Mucosa of stomach (tissue), 1 donor: ENCODE data around the gene EOLA1.
"Not testable (repeated sequence)": the region's sequence is repeated elsewhere in the genome, so short reads cannot be mapped to it uniquely, and the experiment has no call there.

ENCODE experiments used
- H3K27me3 ChIP-seq: one replicate; pipeline ENCODE4 v1.7.0; 2013; ENCODE audit warnings: mild to moderate bottlenecking, low read length; ENCODE audit not compliant: control insufficient read depth, insufficient read depth
- H3K36me3 ChIP-seq: one replicate; pipeline ENCODE4 v1.7.0; 2013; ENCODE audit warnings: low read length; ENCODE audit not compliant: control insufficient read depth, insufficient read depth
- H3K4me1 ChIP-seq: one replicate; pipeline ENCODE4 v1.7.0; 2013; ENCODE audit warnings: mild to moderate bottlenecking, low read length; ENCODE audit not compliant: control insufficient read depth, insufficient read depth
- H3K4me3 ChIP-seq: one replicate; pipeline ENCODE4 v1.7.0; 2013; ENCODE audit warnings: low read length
- H3K9ac ChIP-seq: one replicate; pipeline ENCODE4 v1.7.0; 2013; ENCODE audit warnings: mild to moderate bottlenecking, low read length, moderate library complexity
- H3K9me3 ChIP-seq: one replicate; pipeline ENCODE4 v1.7.0; 2013; ENCODE audit warnings: mild to moderate bottlenecking, low read length, moderate library complexity; ENCODE audit not compliant: control insufficient read depth
- donor health status: Pancreatic carcinoma.

The EOLA1 gene

DNA sequence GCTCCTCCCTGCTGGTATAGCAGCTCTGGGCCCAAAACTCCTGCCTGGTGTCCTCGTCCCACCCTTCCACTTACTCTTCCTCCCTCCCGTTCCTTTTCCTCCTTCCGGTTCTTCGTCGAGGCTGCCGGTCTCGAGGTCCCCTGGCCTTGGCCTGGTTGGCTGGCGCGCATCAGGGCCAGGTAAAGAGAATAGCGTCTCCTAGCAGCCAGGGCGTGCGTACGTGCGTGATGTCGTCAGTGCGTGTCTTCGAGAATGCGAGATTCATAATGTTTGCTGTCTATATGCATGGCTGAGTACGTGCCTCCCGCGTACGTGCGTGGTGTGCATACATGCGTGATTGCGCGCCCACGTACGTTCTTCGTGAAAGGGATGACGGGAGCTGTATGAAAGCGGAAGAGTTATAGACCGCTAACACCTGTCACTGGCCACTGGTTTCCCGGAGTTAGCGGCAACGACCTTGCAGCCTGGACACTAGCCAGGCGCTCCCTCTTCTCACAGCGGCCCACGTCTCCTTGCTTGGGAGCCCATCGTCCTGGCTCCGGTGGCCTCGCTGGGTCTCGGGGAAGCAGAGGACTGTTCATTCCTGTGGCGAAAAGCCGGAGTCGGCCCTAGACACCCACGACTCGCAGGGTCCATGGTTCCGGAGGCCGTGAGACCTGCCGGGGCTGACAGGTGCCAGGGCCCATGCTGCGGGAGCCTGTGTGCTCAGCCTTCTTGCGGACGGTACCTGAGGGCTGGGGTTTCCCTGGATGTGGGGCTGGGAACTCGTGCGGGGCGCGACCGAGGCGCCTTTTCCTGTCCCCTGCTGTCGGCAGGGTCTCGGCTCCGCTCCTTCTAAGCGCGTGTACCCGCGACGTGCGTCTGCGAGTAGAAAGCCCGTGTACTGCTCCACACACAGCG lies at the start of gene EOLA1:
Gene EOLA1 (plus strand): TSS at position 392 of the 900 bp plus-strand sequence. CDS start 4,619 bp downstream, outside the sequence.
- Histone ChIP-seq H3K9ac (peak within 1 kb of the TSS; percentile 70), H3K27me3 (no peaks in the 10 kb centered on the region), H3K4me3 (peak within 1 kb of the TSS; percentile 56), H3K36me3 (no peaks in the 10 kb centered on the region), H3K9me3 (no peaks in the 10 kb centered on the region), H3K4me1 (peaks cover 4% of the 10 kb centered on the region)

DNA sequence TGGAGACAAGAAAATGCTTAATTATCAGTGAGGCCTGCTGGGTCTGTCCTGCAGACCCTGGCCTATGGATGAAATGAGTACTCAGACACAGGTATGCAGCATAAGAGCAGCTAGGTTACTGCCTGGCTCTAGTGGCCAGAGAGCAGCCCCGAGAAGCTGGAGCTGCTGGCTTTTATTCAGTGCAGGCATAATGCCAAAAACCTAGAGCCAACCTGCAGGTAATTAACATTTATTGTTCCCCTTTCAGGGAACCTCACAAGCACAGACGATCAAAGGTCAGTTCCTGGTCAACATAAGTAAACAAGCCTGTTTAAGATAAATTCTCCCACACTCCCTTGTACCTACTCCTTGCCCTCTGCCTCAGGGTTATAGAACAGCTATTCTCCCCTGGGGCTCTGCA lies 49.0 kb upstream of the EOLA1 start:
- H3K9me3 ChIP-seq: no peaks in the 10 kb centered on the region
- H3K27me3 ChIP-seq: no peaks in the 10 kb centered on the region
- H3K4me3 ChIP-seq: peak overlapping the region; percentile 8
- H3K9ac ChIP-seq: no peak overlapping the region
- H3K4me1 ChIP-seq: peaks cover 41% of the 10 kb centered on the region
- peaks cover 10% of the 10 kb centered on the region for H3K36me3 ChIP-seq

DNA sequence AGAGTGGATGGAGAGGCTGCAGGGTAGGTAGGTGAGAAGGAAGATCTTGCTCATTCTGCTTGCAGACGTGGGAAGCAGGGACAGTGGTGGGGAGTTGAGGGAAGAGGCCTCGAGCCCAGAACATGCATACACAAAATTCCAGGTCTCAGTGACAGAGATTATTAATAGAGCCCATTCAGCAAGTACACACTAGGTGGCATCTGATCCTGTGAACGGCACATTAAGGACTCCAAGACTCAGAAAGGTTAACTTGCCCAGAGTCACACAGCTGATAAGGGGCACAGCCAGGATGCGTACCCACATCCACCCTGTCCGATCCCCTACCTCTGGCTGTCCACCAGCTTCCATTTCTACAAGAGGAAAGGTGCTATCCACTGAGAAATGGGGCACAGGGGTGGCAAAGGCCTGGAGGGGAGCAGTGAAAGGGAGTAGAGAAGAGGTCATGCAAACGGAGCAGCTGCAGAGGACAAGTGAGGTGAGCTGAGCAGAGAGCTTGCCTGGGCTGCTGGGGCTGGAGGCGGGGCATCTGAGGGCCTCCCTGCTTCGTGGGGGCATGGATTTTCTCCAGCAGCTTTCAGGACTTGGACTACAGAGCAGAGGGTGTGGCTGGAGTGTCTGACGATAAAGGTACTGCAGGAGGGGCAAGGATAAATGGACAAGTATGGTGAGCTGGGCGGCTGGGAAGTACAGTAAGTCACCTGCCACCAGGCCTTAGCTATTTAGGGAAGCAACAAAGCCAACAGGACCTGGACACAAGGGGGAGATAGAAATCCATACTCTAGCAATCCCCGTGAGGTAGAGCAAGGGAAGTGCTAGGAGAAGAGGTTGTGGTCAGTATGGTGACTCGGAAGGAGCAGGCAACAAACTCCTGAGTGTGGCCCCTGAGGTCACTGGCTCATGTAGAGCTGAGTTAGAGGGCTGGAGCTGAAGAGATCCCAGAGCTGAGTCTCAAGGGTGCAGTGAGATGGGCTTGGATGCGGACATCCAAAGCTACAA lies 46.9 kb upstream of the EOLA1 start:
- Histone ChIP-seq H3K4me3 (no peak overlapping the region), H3K27me3 (no peaks in the 10 kb centered on the region), H3K9me3 (no peaks in the 10 kb centered on the region), H3K36me3 (peaks cover 10% of the 10 kb centered on the region), H3K4me1 (peaks cover 41% of the 10 kb centered on the region), H3K9ac (no peak overlapping the region)

DNA sequence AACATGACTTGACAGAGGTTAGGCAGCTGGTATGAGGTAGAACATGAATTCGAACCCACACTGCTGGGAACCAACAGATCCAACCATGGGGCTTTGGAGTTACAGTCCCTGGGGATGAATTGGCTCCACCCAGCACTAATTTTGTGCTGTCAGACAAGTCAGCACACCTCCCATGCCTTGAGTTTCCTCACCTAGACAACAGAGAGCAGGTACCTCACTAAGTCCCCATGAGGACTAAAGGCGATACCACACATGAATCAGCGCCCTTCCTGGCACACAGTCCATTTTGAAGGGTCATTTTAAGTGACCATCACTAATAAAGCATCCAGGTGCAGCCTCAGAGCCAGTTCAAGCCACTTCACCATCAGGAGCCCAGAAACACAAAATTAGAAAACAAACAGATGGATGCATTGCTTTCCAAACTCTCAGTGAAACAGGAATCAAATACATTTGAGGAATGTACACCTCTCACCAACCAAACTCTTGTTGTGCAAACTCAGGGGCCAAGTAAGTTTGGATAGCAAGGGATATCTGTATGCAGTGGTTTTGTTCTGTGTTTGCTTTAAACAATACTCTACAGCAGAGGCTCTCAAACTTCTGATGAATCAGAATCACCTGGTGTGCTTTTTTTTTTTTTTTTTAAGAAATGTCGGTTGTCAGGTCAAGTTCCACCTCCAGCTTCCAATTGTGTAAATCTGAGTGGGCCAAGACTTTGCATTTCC lies 45.8 kb upstream of the EOLA1 start:
- peaks cover 41% of the 10 kb centered on the region for H3K4me1 ChIP-seq
- peaks cover 10% of the 10 kb centered on the region for H3K36me3 ChIP-seq
- no peak overlapping the region for H3K4me3 ChIP-seq
- H3K27me3 ChIP-seq: no peaks in the 10 kb centered on the region
- H3K9me3 ChIP-seq: no peaks in the 10 kb centered on the region
- H3K9ac ChIP-seq: no peak overlapping the region

DNA sequence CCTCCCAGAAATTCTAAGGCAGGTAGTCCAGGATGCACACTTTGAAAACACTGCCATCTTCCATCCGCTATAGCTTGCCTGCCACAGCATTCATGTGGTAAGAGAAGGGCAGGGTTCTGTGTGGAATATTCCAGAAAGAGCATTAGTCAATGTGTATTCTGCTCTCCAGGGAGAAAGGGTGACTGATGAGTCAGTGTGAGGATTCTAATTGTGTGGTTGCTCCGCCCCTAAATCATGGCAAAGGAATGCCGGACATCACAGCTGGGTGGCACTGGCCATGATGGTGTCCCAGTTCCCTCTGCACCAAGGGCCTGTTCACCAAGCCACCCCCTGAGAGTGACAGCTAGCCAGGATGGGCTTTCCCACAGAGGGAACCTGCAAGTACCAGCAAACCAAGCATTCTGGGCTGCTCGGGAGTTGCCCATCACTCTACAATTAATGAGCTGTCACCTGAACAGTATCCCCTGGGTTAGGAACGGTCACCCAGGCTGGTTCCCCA lies 45.2 kb upstream of the EOLA1 start:
- Histone ChIP-seq H3K36me3 (peaks cover 10% of the 10 kb centered on the region), H3K9me3 (no peaks in the 10 kb centered on the region), H3K4me1 (peaks cover 41% of the 10 kb centered on the region), H3K27me3 (no peaks in the 10 kb centered on the region), H3K4me3 (no peak overlapping the region), H3K9ac (no peak overlapping the region)

DNA sequence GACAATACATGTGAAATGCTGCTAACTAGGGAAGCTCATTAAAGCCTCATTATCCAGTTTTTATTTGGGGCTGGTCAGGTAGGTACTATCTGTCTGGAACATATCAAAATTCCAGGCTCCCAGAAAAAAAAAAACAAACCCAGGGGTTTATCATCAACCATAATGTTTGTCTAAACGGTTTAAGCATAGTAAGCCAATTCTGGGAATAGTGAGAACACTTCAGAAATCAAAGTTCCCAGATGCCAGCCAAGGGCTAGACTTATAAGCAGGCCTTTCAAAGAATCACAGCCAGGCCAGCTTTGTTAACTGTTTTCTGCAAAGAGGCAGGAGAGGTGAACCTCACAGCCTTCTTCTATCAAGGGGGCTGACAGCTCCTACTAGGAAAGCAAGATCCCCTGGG lies 43.8 kb upstream of the EOLA1 start:
- H3K4me3 ChIP-seq: no peak overlapping the region
- H3K9ac ChIP-seq: no peak overlapping the region
- H3K36me3 ChIP-seq: no peaks in the 10 kb centered on the region
- H3K4me1 ChIP-seq: peaks cover 35% of the 10 kb centered on the region
- H3K9me3 ChIP-seq: no peaks in the 10 kb centered on the region
- no peaks in the 10 kb centered on the region for H3K27me3 ChIP-seq

DNA sequence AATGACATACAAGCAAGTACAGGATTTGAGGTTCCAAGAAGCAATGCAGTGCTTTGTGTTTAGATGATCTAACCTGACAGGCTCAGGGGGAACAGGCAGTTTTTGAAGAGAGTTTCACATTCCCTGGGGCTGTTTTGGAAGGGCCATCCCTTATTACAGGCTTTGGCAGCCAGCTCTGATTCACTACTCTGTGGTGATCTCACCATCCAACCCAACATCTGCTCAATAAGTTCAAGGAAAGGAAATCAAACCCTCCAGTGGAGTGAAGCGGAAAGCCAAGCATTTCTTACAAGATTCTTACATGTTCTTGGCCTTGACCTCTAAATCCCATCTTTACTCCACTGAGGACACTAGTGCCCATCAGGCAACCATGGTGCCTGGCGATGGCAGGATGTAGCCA lies 43.2 kb upstream of the EOLA1 start:
- no peaks in the 10 kb centered on the region for H3K9me3 ChIP-seq
- H3K4me3 ChIP-seq: no peak overlapping the region
- H3K27me3 ChIP-seq: no peaks in the 10 kb centered on the region
- H3K9ac ChIP-seq: no peak overlapping the region
- no peaks in the 10 kb centered on the region for H3K36me3 ChIP-seq
- peaks cover 29% of the 10 kb centered on the region for H3K4me1 ChIP-seq

DNA sequence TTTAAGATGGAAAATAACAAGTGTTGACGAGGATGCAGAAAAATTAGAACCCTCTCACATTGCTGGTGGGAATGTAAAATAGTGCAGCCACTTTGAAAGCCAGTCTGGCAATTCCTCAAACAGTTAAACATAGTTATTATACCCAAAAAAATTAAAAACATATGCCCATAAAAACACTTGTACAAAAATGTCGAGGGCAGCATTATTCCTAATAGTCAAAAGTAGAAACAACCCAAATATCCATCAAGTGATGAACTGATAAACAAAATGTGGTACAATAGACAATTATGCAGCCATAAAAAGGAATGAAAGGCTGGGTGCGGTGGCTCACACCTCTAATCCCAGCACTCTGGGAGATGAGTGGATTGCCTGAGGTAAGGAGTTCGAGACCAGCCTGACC lies 42.0 kb upstream of the EOLA1 start:
- Histone ChIP-seq H3K27me3 (no peaks in the 10 kb centered on the region), H3K4me3 (no peak overlapping the region), H3K36me3 (no peaks in the 10 kb centered on the region), H3K9ac (no peak overlapping the region), H3K9me3 (no peaks in the 10 kb centered on the region), H3K4me1 (peaks cover 18% of the 10 kb centered on the region)

DNA sequence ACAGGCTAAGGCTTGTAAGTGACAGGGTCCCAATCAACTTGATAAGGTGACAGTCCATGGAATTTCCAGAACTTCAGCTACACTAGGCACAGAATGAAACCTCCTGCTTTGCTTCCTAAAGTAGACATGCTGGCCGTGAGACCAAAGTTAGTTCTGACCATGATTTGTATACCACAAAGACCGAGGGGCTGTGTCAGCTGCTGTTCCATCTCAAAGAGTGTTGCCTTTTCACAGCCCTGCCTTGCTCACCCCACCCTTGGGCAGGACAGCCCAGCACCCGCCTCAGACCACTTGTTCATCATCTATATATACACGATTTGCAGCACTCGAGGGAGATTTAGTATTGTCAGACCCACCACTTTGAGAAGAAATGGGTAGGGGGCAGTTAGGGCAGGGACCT lies 41.0 kb upstream of the EOLA1 start:
- H3K27me3 ChIP-seq: no peaks in the 10 kb centered on the region
- peaks cover 15% of the 10 kb centered on the region for H3K4me1 ChIP-seq
- no peaks in the 10 kb centered on the region for H3K9me3 ChIP-seq
- H3K36me3 ChIP-seq: no peaks in the 10 kb centered on the region
- H3K4me3 ChIP-seq: no peak overlapping the region
- no peak overlapping the region for H3K9ac ChIP-seq

DNA sequence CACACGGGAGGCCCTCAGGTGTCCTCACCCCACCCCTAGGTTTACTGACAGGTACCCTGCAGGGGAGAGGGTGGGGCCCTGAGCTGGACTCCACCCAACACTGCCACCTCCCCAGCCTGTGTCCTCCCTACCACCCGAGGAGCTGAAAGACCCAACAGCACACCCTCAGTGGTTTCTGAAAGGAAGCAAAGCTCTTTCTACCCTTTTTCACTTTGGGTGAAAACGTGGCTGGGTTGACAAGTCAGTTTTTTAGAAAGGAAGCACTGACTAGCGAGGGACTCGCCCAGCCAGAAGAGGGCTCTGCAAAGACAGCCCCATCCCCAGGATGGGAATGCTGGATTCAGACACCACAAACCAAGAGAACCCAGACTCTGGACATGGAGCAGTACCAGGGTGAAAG lies 37.9 kb upstream of the EOLA1 start:
- H3K27me3 ChIP-seq, H3K4me3 ChIP-seq, H3K9me3 ChIP-seq, H3K36me3 ChIP-seq, H3K9ac ChIP-seq: not testable (repeated sequence)
- peaks cover 11% of the 10 kb centered on the region for H3K4me1 ChIP-seq

DNA sequence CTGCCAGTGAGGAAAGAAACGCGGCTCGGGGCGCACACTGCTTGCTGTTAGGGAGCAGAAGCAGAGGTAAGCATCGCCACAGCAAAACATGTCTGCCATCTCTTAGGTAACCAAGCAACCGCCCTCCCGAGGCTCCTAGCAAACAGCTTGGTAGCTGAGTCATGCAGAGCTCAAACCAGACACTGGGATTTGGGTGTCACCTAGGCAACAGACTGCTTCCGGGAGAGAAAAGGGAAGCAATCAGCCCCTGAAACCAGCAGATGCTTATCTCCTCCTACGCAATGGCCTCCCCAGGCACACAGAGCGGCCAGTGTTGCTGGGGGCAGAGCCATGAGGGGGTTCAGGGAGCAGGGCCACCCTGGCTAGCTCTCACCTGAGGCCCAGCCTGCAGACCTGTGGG lies 37.4 kb upstream of the EOLA1 start:
- peaks cover 11% of the 10 kb centered on the region for H3K4me1 ChIP-seq
- H3K9me3 ChIP-seq, H3K9ac ChIP-seq, H3K4me3 ChIP-seq, H3K36me3 ChIP-seq, H3K27me3 ChIP-seq: not testable (repeated sequence)
